Mesenchymal stem cell (in vitro differentiated cells and primary cell): Measurements from ENCODE around the gene HSP90AA1.

Experiments used
- DNase-seq: peaks from one replicate; pipeline ENCODE4 v3.0.0-alpha.2; 2013
- H2AFZ ChIP-seq: one replicate; pipeline ENCODE4 v1.6.1; 2013; ENCODE audit warnings: low read depth, mild to moderate bottlenecking, control low read depth, inconsistent platforms, low read length, moderate library complexity
- H2AK5ac ChIP-seq: 2 replicates; pipeline ENCODE4 v1.6.1; 2013; ENCODE audit warnings: low read length, moderate library complexity, mild to moderate bottlenecking, inconsistent platforms; ENCODE audit not compliant: severe bottlenecking
- H2BK120ac ChIP-seq: one replicate; pipeline ENCODE4 v1.6.1; 2013; ENCODE audit warnings: low read depth, mild to moderate bottlenecking, inconsistent platforms, low read length, moderate library complexity
- H2BK12ac ChIP-seq, 2 experiments: one replicate each; pipeline ENCODE4 v1.6.1; 2013; ENCODE audit warnings: inconsistent platforms in 2 of 2, low read length in 2 of 2, mild to moderate bottlenecking in 2 of 2, moderate library complexity in 2 of 2, control low read depth in 1 of 2
- H2BK15ac ChIP-seq: one replicate; pipeline ENCODE4 v1.6.1; 2013; ENCODE audit warnings: mild to moderate bottlenecking, low read depth, inconsistent platforms; ENCODE audit not compliant: poor library complexity, severe bottlenecking
- H2BK5ac ChIP-seq: 2 replicates; pipeline ENCODE4 v1.6.1; 2013; ENCODE audit warnings: low read depth, mild to moderate bottlenecking, low read length, control low read depth, inconsistent platforms; ENCODE audit not compliant: poor library complexity, severe bottlenecking
- H3K14ac ChIP-seq, 2 experiments: one replicate each; pipeline ENCODE4 v1.6.1; 2013; ENCODE audit warnings: inconsistent platforms in 2 of 2, low read length in 2 of 2, control low read depth in 1 of 2, mild to moderate bottlenecking in 1 of 2, moderate library complexity in 1 of 2
- H3K18ac ChIP-seq, 2 experiments: one replicate each; pipeline ENCODE4 v1.6.1; 2013; ENCODE audit warnings: inconsistent platforms in 2 of 2, low read length in 2 of 2, control low read depth in 1 of 2, low read depth in 1 of 2, mild to moderate bottlenecking in 1 of 2
- H3K23ac ChIP-seq, 2 experiments: one replicate each; pipeline ENCODE4 v1.6.1; 2013; ENCODE audit warnings: inconsistent platforms in 2 of 2, low read length in 2 of 2, mild to moderate bottlenecking in 2 of 2, moderate library complexity in 2 of 2, control low read depth in 1 of 2
- H3K27ac ChIP-seq: 2 replicates; pipeline ENCODE4 v1.5.1; 2013; ENCODE audit warnings: mild to moderate bottlenecking, moderate library complexity, low read length, control low read depth, inconsistent platforms; ENCODE audit not compliant: poor library complexity, severe bottlenecking
- H3K27me3 ChIP-seq, 2 experiments: 2 replicates each; pipeline versions ENCODE4 v1.6.1 to v1.7.0; 2013; ENCODE audit warnings: low read length in 2 of 2, mild to moderate bottlenecking in 2 of 2, moderate library complexity in 2 of 2, control low read depth in 1 of 2, inconsistent platforms in 1 of 2; ENCODE audit not compliant: control insufficient read depth in 1 of 2, insufficient read depth in 1 of 2
- H3K36me3 ChIP-seq, 2 experiments: 2 replicates each; pipeline versions ENCODE4 v1.6.1 to v1.7.0; 2013; ENCODE audit warnings: low read length in 2 of 2, control low read depth in 1 of 2, inconsistent platforms in 1 of 2, low read depth in 1 of 2, mild to moderate bottlenecking in 1 of 2; ENCODE audit not compliant: insufficient read depth in 2 of 2, control insufficient read depth in 1 of 2
- H3K4ac ChIP-seq, 2 experiments: one replicate each; pipeline ENCODE4 v1.6.1; 2013; ENCODE audit warnings: inconsistent platforms in 2 of 2, low read length in 2 of 2, mild to moderate bottlenecking in 2 of 2, moderate library complexity in 2 of 2, control low read depth in 1 of 2, low read depth in 1 of 2
- H3K4me1 ChIP-seq: 2 replicates; pipeline ENCODE4 v1.6.1; 2013; ENCODE audit warnings: low read depth, low read length, control low read depth; ENCODE audit not compliant: control insufficient read depth, insufficient read depth
- H3K4me2 ChIP-seq: 2 replicates; pipeline ENCODE4 v1.6.1; 2013; ENCODE audit warnings: low read length, mild to moderate bottlenecking, inconsistent platforms; ENCODE audit not compliant: poor library complexity, severe bottlenecking
- H3K4me3 ChIP-seq, 2 experiments: 2 replicates each; pipeline versions ENCODE4 v1.5.1 to v1.7.0; 2013; ENCODE audit warnings: low read length in 2 of 2, mild to moderate bottlenecking in 2 of 2, control low read depth in 1 of 2, low read depth in 1 of 2; ENCODE audit not compliant: insufficient read depth in 1 of 2
- H3K79me1 ChIP-seq: replicated peaks from 2 replicates; pipeline ENCODE4 v1.6.1; 2013; ENCODE audit warnings: mild to moderate bottlenecking, control low read depth, low read length, inconsistent platforms; ENCODE audit not compliant: poor library complexity, severe bottlenecking
- H3K9ac ChIP-seq: 2 replicates; pipeline ENCODE4 v1.7.0; 2013; ENCODE audit warnings: mild to moderate bottlenecking, low read length, moderate library complexity
- H3K9me3 ChIP-seq: 2 replicates; pipeline ENCODE4 v1.7.0; 2013; ENCODE audit warnings: mild to moderate bottlenecking, low read length; ENCODE audit not compliant: control insufficient read depth
- H4K8ac ChIP-seq: one replicate; pipeline ENCODE4 v1.6.1; 2013; ENCODE audit warnings: inconsistent platforms, mild to moderate bottlenecking, low read length, moderate library complexity
- H4K91ac ChIP-seq: one replicate; pipeline ENCODE4 v1.6.1; 2013; ENCODE audit warnings: mild to moderate bottlenecking, low read length, inconsistent platforms
- WGBS: methylation state at CpG from one replicate; pipeline ENCODE4 v1.1.7; 2013; ENCODE audit warnings: mixed read lengths; 5-methylcytosine and 5-hydroxymethylcytosine counted together

HSP90AA1 gene

GRCh38 chr14:102088012-102088792 lies 1.4 kb upstream of the HSP90AA1 start:
- Histone ChIP-seq H4K91ac (peak overlapping the region; percentile 93), H3K23ac (peak overlapping the region in 1 of 2 experiments; percentile 57), H2BK12ac (peak overlapping the region in 1 of 2 experiments; percentile 15), H3K79me1 (peaks cover 9% of the 10 kb centered on the region), H3K14ac (no peak overlapping the region), H4K8ac (peak overlapping the region; percentile 97), H3K4me2 (peak overlapping the region; percentile 64), H2BK120ac (peak overlapping the region; percentile 42), H3K36me3 (peaks cover 17 to 28% of the 10 kb centered on the region in 2 experiments), H2AK5ac (peak overlapping the region; percentile 87), H3K27ac (no peak overlapping the region), H3K18ac (peak overlapping the region; percentile 86), H3K4me1 (peaks cover 18% of the 10 kb centered on the region), H2AFZ (peak overlapping the region; percentile 7), H2BK5ac (no peak overlapping the region), H2BK15ac (peak overlapping the region; percentile 97), H3K4me3 (peak overlapping the region in 1 of 2 experiments; percentile 81), H3K9ac (peak overlapping the region; percentile 92), H3K27me3 (no peaks in the 10 kb centered on the region), H3K9me3 (no peaks in the 10 kb centered on the region), H3K4ac (peak overlapping the region; percentile 74 to 87)
- DNase-seq, result peak; percentile 37
- 58% methylated on average over 38 of the region's 39 CpGs for WGBS

DNA sequence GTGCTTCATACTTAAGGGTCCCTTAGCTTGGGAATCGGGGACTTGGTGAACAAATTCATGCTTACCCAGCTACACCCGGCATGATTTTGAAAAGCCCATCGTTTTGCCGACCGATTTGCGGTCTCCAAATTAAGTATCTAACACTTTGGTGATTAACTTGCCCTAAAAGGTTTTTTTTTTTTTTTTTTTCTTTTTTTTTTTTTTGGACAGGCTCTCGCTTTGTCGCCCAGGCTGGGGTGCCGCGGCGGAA lies 843 bp upstream of the HSP90AA1 start:
- 33% methylated on average over 9 of the region's 11 CpGs for WGBS
- Histone ChIP-seq H2BK15ac (peak overlapping the region; percentile 97), H2BK12ac (no peak overlapping the region), H3K14ac (no peak overlapping the region), H4K91ac (peak overlapping the region; percentile 98), H2AK5ac (no peak overlapping the region), H2BK120ac (peak overlapping the region; percentile 97), H3K18ac (peak overlapping the region; percentile 90 to 99), H3K4me1 (peaks cover 19% of the 10 kb centered on the region), H3K27ac (peak overlapping the region; percentile 71), H2AFZ (no peak overlapping the region), H3K79me1 (peaks cover 9% of the 10 kb centered on the region), H3K9ac (peak overlapping the region; percentile 92), H3K36me3 (peaks cover 19 to 33% of the 10 kb centered on the region in 2 experiments), H3K27me3 (no peaks in the 10 kb centered on the region), H3K23ac (no peak overlapping the region), H2BK5ac (no peak overlapping the region), H3K4ac (peak overlapping the region; percentile 97 to 99), H4K8ac (peak overlapping the region; percentile 99), H3K4me3 (peak overlapping the region; percentile 81 to 87), H3K4me2 (peak overlapping the region; percentile 64), H3K9me3 (no peaks in the 10 kb centered on the region)
- DNase-seq, result no peak

GRCh38 chr14:102086709-102086971 lies 204 bp downstream of the HSP90AA1 start:
- H3K9ac ChIP-seq, result peak overlapping the region; percentile 97
- peak overlapping the region; percentile 68 for H2BK15ac ChIP-seq
- H3K14ac ChIP-seq, result peak overlapping the region in 1 of 2 experiments; percentile 70
- peaks cover 9% of the 10 kb centered on the region for H3K79me1 ChIP-seq
- peaks cover 21 to 43% of the 10 kb centered on the region in 2 experiments for H3K36me3 ChIP-seq
- peak overlapping the region; percentile 67 to 93 for H3K4ac ChIP-seq
- peak overlapping the region; percentile 60 for H3K4me2 ChIP-seq
- no peak overlapping the region for H2AK5ac ChIP-seq
- H4K8ac ChIP-seq, result peak overlapping the region; percentile 71
- DNase-seq, result no peak
- no peak overlapping the region for H2BK12ac ChIP-seq
- H3K18ac ChIP-seq, result peak overlapping the region; percentile 52 to 89
- H2BK5ac ChIP-seq, result peak overlapping the region; percentile 79
- peak overlapping the region; percentile 85 for H2BK120ac ChIP-seq
- peak overlapping the region; percentile 88 for H3K4me3 ChIP-seq
- no peaks in the 10 kb centered on the region for H3K27me3 ChIP-seq
- no peak overlapping the region for H3K23ac ChIP-seq
- H3K9me3 ChIP-seq, result no peaks in the 10 kb centered on the region
- H3K4me1 ChIP-seq, result peaks cover 17% of the 10 kb centered on the region
- no peak overlapping the region for H2AFZ ChIP-seq
- peak overlapping the region; percentile 67 for H4K91ac ChIP-seq
- WGBS, result 0% methylated on average over 5 of the region's 32 CpGs
- H3K27ac ChIP-seq, result peak overlapping the region; percentile 80

DNA sequence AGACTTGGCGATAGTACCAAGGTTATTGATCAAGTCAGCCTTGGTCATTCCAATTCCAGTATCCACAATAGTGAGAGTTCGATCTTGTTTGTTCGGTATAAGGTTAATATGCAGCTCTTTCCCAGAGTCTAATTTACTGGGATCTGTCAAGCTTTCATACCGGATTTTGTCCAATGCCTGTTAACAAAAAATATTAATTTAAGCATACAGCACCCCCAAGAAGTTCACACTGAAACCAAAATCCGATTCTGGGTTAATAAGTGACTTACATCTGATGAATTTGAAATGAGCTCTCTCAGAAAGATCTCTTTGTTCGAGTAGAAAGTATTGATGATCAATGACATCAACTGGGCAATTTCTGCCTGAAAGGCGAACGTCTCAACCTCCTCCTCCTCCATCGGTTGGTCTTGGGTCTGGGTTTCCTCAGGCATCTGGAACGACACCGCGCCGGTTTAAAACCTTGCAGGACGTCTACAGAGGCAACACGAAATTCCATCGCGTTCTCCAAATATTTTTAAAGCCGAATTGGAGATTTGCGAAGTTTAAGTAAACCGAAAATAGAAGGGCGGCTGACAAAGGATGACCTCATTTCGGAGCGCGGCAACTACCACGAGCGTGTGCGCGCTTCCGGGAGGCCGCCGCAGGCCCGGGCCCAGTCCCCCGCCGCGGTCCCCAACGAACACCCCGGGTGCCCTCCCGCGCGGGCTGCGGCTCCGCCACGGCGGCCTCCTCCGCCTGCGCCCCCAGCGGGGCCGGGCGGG lies 716 bp downstream of the HSP90AA1 start:
- Histone ChIP-seq H3K4me1 (peaks cover 17% of the 10 kb centered on the region), H3K18ac (peak overlapping the region; percentile 52 to 83), H4K91ac (peak overlapping the region; percentile 67), H2AFZ (no peak overlapping the region), H3K36me3 (peaks cover 21 to 49% of the 10 kb centered on the region in 2 experiments), H2BK15ac (peak overlapping the region; percentile 68), H2AK5ac (no peak overlapping the region), H3K27me3 (no peaks in the 10 kb centered on the region), H3K79me1 (peaks cover 9% of the 10 kb centered on the region), H3K4me3 (peak overlapping the region; percentile 88), H3K9ac (peak overlapping the region; percentile 97), H3K14ac (no peak overlapping the region), H3K4me2 (peak overlapping the region; percentile 60), H2BK12ac (no peak overlapping the region), H3K27ac (peak overlapping the region; percentile 63), H3K4ac (peak overlapping the region; percentile 67 to 93), H3K9me3 (no peaks in the 10 kb centered on the region), H3K23ac (no peak overlapping the region), H4K8ac (no peak overlapping the region), H2BK120ac (peak overlapping the region; percentile 85), H2BK5ac (peak overlapping the region; percentile 79)
- peak; percentile 66 for DNase-seq
- WGBS, result 7% methylated on average over 32 of the region's 49 CpGs
